DOHH2 (cell line): ENCODE data around the gene CHKB.
A peak's percentile ranks its signal among the peaks of the same experiment; 100 is the strongest.

Source experiments
- H3F3A ChIP-seq: fragments of 200-600 bp; sonication (generic), shearing (Covaris generic); 2 replicates; pipeline ENCODE4 v1.6.0; 2016; ENCODE audit warnings: antibody characterized with exemption, mild to moderate bottlenecking; ENCODE audit not compliant: control insufficient read depth, insufficient read depth
- H3K27ac ChIP-seq: fragments of 200-600 bp; sonication (generic); 2 replicates; pipeline ENCODE4 v1.5.1; 2014; ENCODE audit warnings: low read depth, mild to moderate bottlenecking, low read length, moderate library complexity
- H3K27me3 ChIP-seq: fragments of 200-600 bp; sonication (generic); 2 replicates; pipeline ENCODE4 v1.6.1; 2014; ENCODE audit warnings: mild to moderate bottlenecking, low read length, mixed read lengths; ENCODE audit not compliant: control insufficient read depth
- H3K36me3 ChIP-seq: fragments of 200-600 bp; sonication (generic); 2 replicates; pipeline ENCODE4 v1.6.1; 2014; ENCODE audit warnings: mild to moderate bottlenecking, low read length, moderate library complexity, mixed read lengths; ENCODE audit not compliant: control insufficient read depth
- H3K4me1 ChIP-seq: fragments of 200-600 bp; sonication (generic); 2 replicates; pipeline ENCODE4 v1.6.1; 2014; ENCODE audit warnings: mild to moderate bottlenecking, low read length, mixed read lengths; ENCODE audit not compliant: control insufficient read depth
- H3K4me2 ChIP-seq: fragments of 200-600 bp; sonication (generic); 2 replicates; pipeline ENCODE4 v1.6.0; 2014; ENCODE audit warnings: mild to moderate bottlenecking, low read length, moderate library complexity
- H3K4me3 ChIP-seq: fragments of 200-600 bp; sonication (generic); 2 replicates; pipeline ENCODE4 v1.5.1; 2014; ENCODE audit warnings: mild to moderate bottlenecking, low read length, mixed read lengths
- H3K79me2 ChIP-seq: fragments of 200-600 bp; sonication (generic); 2 replicates; pipeline ENCODE4 v1.6.1; 2014; ENCODE audit warnings: mild to moderate bottlenecking, low read length, mixed read lengths; ENCODE audit not compliant: control insufficient read depth
- H3K9me2 ChIP-seq: fragments of 200-600 bp; sonication (generic); replicated peaks from 2 replicates; pipeline ENCODE4 v1.6.1; 2014; ENCODE audit warnings: mild to moderate bottlenecking, low read length, mixed read lengths; ENCODE audit not compliant: control insufficient read depth
- H3K9me3 ChIP-seq: fragments of 200-600 bp; sonication (generic); 2 replicates; pipeline ENCODE4 v1.6.1; 2014; ENCODE audit warnings: antibody characterized with exemption, low read length, mixed read lengths; ENCODE audit not compliant: control insufficient read depth, insufficient read depth
- H4K20me1 ChIP-seq: fragments of 200-600 bp; sonication (generic); 2 replicates; pipeline ENCODE4 v1.6.0; 2014; ENCODE audit warnings: low read depth, mild to moderate bottlenecking, antibody characterized with exemption, low read length, moderate library complexity; ENCODE audit not compliant: control insufficient read depth, insufficient read depth
- CTCF ChIP-seq: fragments of 200-600 bp; sonication (generic); IDR thresholded peaks from one replicate; pipeline ENCODE4 v1.5.1; 2014; ENCODE audit warnings: antibody characterized with exemption, mild to moderate bottlenecking, low read depth, low read length; ENCODE audit not compliant: poor library complexity, severe bottlenecking
- EZH2phosphoT487 ChIP-seq: fragments of 200-600 bp; sonication (generic); IDR thresholded peaks from 2 replicates; pipeline ENCODE4 v1.6.1; 2017; ENCODE audit warnings: borderline replicate concordance, mild to moderate bottlenecking, antibody characterized with exemption, low read length, moderate library complexity, mixed read lengths

The CHKB gene

GRCh38 chr22:50530877-50531545 lies 51.6 kb downstream of the CHKB start:
- TF ChIP-seq CTCF: peak; percentile 9
- TF ChIP-seq EZH2phosphoT487: no peak
- Histone ChIP-seq H3K4me2 (peak overlapping the region; percentile 94), H3K27ac (peak overlapping the region; percentile 97), H3K4me1 (peaks cover 63% of the 10 kb centered on the region), H3F3A (peaks cover 50% of the 10 kb centered on the region), H3K9me3 (no peaks in the 10 kb centered on the region), H3K79me2 (peaks cover 24% of the 10 kb centered on the region), H3K36me3 (peaks cover 2% of the 10 kb centered on the region; the same call in 1 of the 2 replicates), H3K4me3 (peak overlapping the region; percentile 91), H3K9me2 (no peaks in the 10 kb centered on the region), H4K20me1 (no peaks in the 10 kb centered on the region), H3K27me3 (no peaks in the 10 kb centered on the region)

DNA sequence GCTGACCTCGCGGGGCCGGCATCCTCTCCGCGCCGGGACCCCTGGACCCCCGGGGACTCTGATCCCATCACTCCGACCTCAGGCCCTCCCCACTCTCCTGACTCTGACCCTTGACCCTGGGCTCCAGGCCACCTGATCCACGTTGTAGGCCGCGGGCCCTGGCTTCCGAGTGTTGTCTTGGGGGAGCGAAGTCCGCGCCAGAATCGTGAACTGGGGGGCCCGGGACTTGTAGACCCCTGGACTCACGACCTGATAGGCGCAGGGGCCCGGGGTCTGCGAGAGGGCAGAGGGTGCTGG lies 52.1 kb downstream of the CHKB start:
- H3K9me3 ChIP-seq: no peaks in the 10 kb centered on the region
- H3K27ac ChIP-seq: peak overlapping the region; percentile 97
- H3K9me2 ChIP-seq: no peaks in the 10 kb centered on the region
- H3K4me2 ChIP-seq: peak overlapping the region; percentile 94
- TF ChIP-seq EZH2phosphoT487: no peak
- no peak for TF ChIP-seq CTCF
- peak overlapping the region; percentile 91 for H3K4me3 ChIP-seq
- H3K4me1 ChIP-seq: peaks cover 58% of the 10 kb centered on the region
- peaks cover 24% of the 10 kb centered on the region for H3K79me2 ChIP-seq
- H4K20me1 ChIP-seq: no peaks in the 10 kb centered on the region
- H3F3A ChIP-seq: peaks cover 46% of the 10 kb centered on the region
- peaks cover 5% of the 10 kb centered on the region; the same call in 1 of the 2 replicates for H3K36me3 ChIP-seq
- no peaks in the 10 kb centered on the region for H3K27me3 ChIP-seq

DNA sequence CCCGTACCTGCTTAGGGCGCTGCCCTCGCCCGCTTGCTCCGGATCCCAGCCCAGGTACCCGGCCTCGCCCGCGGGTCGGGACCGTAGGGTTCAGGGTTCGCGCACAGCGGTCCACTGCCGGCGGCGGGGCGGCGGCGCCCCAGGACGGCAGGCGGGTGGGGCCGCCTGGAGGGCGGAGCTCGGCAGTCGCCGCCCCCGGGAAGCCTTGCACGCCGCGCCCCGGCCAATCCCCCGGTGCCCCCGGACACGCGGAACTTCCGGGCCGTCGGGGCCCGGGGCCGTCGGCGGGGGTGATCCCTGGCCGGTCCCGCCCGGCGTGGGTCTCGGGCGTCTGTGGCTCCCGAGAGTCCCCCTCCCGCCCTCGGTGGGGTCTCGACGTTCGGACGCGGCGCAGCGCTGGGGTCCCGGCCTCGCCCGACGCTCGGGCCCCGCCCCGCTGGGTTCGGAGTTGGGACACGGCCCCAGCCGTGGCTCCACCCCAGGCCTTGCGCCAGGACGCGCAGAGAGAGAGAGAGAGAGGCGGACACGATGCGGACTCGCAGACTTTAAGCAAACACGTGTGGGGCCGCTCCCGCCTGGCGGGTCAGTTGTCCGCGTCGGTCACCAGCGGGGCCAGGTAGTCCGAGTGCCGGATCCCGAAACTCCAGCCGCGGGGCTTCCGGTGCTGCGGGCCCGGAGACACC lies 52.6 kb downstream of the CHKB start, which contains the start of gene TYMP:
Gene TYMP, minus strand, starts transcription at position 116 of the 683 bp plus-strand sequence. CDS start 303 bp downstream, outside the sequence.
- H3K4me2 ChIP-seq: peak within 1 kb of the TSS; percentile 94

More for the DNA sequence above, 52.6 kb downstream of the CHKB start, which contains the start of gene TYMP:
- TF ChIP-seq EZH2phosphoT487 (no peak), CTCF (no peak)
- Histone ChIP-seq H3K4me3 (peak within 1 kb of the TSS; percentile 91), H3K9me3 (no peaks in the 10 kb centered on the region), H3F3A (peaks cover 41% of the 10 kb centered on the region), H3K27ac (peak within 1 kb of the TSS; percentile 97), H3K4me1 (peaks cover 53% of the 10 kb centered on the region), H3K79me2 (peaks cover 26% of the 10 kb centered on the region), H3K27me3 (no peaks in the 10 kb centered on the region), H4K20me1 (no peaks in the 10 kb centered on the region), H3K9me2 (no peaks in the 10 kb centered on the region), H3K36me3 (peaks cover 5% of the 10 kb centered on the region; the same call in 1 of the 2 replicates)
